ENCODE results near the gene FAT2. TPM values are rescaled to one million over a fixed set of nuclear protein-coding genes. Genes with fewer than 3 reads are reported as not detected.
"Not testable (repeated sequence)": the region's sequence is repeated elsewhere in the genome, so short reads cannot be mapped to it uniquely, and the experiment has no call there.

Gene FAT2
- polyA plus RNA-seq, 3 donors = 4.6 to 9.4 (median 8.8) TPM

- no peak for DNase-seq (ENCODE audit: low read depth in 3 of 3, low spot score in 2 of 3)
These were observed 6.8 kb downstream of the FAT2 start for GRCh38 chr5:151584057-151584937.

- no peak for DNase-seq (ENCODE audit: low read depth in 3 of 3, low spot score in 2 of 3)
These were observed 9.1 kb downstream of the FAT2 start for GRCh38 chr5:151581812-151582583.

- DNase-seq (ENCODE audit: low read depth in 3 of 3, low spot score in 2 of 3) = no peak
These were observed 9.8 kb downstream of the FAT2 start for GRCh38 chr5:151581347-151581746.

GRCh38 chr5:151580858-151581257, 10.3 kb downstream of the FAT2 start:
- DNase-seq (ENCODE audit: low read depth in 3 of 3, low spot score in 2 of 3) = no peak

- no peak for DNase-seq (ENCODE audit: low read depth in 3 of 3, low spot score in 2 of 3)
These were observed 10.9 kb downstream of the FAT2 start for GRCh38 chr5:151580239-151580638.

- DNase-seq (ENCODE audit: low read depth in 3 of 3, low spot score in 2 of 3) = not testable (repeated sequence)
These were observed 12.0 kb downstream of the FAT2 start for GRCh38 chr5:151579146-151579545.

GRCh38 chr5:151578326-151579025, 12.7 kb downstream of the FAT2 start:
- no peak for DNase-seq (ENCODE audit: low read depth in 3 of 3, low spot score in 2 of 3)

GRCh38 chr5:151577566-151577965, 13.6 kb downstream of the FAT2 start:
- DNase-seq (ENCODE audit: low read depth in 3 of 3, low spot score in 2 of 3) = no peak

- DNase-seq (ENCODE audit: low read depth in 3 of 3, low spot score in 2 of 3) = no peak
These were observed 16.6 kb downstream of the FAT2 start for GRCh38 chr5:151574444-151574996.

- DNase-seq (ENCODE audit: low read depth in 3 of 3, low spot score in 2 of 3) = no peak
These were observed 18.3 kb downstream of the FAT2 start for GRCh38 chr5:151572657-151573368.

GRCh38 chr5:151571270-151572173, 19.6 kb downstream of the FAT2 start:
- no peak for DNase-seq (ENCODE audit: low read depth in 3 of 3, low spot score in 2 of 3)

- peak; percentile 10 to 44 (median 14) for DNase-seq (ENCODE audit: low read depth in 3 of 3, low spot score in 2 of 3)
These were observed 20.4 kb downstream of the FAT2 start for GRCh38 chr5:151570512-151571269.

GRCh38 chr5:151570058-151570457, 21.1 kb downstream of the FAT2 start:
- DNase-seq (ENCODE audit: low read depth in 3 of 3, low spot score in 2 of 3) = no peak

GRCh38 chr5:151569132-151570046, 21.7 kb downstream of the FAT2 start:
- DNase-seq (ENCODE audit: low read depth in 3 of 3, low spot score in 2 of 3) = no peak

GRCh38 chr5:151568036-151568435, 23.1 kb downstream of the FAT2 start:
- DNase-seq (ENCODE audit: low read depth in 3 of 3, low spot score in 2 of 3) = no peak

- DNase-seq (ENCODE audit: low read depth in 3 of 3, low spot score in 2 of 3) = no peak
These were observed 25.2 kb downstream of the FAT2 start for GRCh38 chr5:151565971-151566370.

- no peak for DNase-seq (ENCODE audit: low read depth in 3 of 3, low spot score in 2 of 3)
These were observed 29.0 kb downstream of the FAT2 start for GRCh38 chr5:151562019-151562707.

All from right renal cortex interstitium (tissue), 3 donors.